NCI-H1694 treated with DMSO at 0.1 percent for 48 hours (cell line): ENCODE results near the gene TPM2.
"Not testable (repeated sequence)": the region's sequence is repeated elsewhere in the genome, so short reads cannot be mapped to it uniquely, and the experiment has no call there.

Experiments
- DNase-seq: peaks from one replicate; lab custom pipeline; 2025; lab: John Stamatoyannopoulos, UW

TPM2 gene

GRCh38 chr9:35656348-35656747, 33.4 kb downstream of the TPM2 start:
- DNase-seq = no peak

GRCh38 chr9:35653611-35654010, 36.1 kb downstream of the TPM2 start:
- no peak for DNase-seq

- DNase-seq = no peak
These were observed 36.9 kb downstream of the TPM2 start for GRCh38 chr9:35652829-35653209.

DNA sequence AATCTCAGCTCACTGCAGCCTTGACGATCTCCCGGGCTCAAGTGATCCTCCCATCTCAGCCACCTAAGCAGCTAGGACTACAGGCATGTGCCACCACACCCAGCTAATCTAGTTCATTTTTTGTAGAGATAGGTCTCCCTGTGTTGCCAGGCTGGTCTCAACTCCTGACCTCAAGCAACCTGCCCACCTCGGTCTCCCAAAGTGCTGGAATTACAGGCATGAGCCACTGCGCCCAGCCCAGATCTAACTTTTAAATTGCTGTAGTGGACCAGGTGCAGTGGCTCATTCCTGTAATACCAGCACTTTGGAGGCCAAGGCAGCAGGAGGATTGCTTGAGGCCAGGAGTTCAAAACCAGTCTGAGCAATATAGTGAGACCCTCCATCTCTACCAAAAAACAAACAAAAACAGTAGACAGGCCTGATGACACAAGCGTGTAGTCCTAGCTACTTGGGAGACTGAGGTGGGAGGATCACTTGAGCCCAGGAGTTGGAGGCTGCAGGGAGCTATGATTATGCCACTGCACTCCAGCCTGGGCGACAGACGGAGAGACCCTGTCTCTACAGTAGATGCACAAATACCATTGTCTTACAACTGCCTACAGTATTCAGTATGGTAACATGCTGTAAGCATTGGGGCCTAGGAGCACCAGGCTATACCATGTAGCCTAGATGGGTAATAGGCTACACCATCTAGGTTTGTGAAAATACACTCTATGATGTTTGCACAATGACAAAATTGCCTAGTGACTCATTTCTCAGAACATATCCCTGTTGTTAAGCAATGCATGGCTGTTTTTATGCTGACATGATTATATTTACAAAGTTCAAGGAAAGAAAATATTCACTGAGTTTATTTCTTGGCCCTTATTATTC, 37.5 kb downstream of the TPM2 start:
- no peak for DNase-seq

GRCh38 chr9:35650341-35651158, 39.2 kb downstream of the TPM2 start, which contains the start of gene SIT1:
SIT1 (minus strand) TSS chr9:35650931; CDS start chr9:35650853, 78 bp downstream.
- DNase-seq = no peak

GRCh38 chr9:35649431-35650340, 40.0 kb downstream of the TPM2 start:
- no peak for DNase-seq

DNA sequence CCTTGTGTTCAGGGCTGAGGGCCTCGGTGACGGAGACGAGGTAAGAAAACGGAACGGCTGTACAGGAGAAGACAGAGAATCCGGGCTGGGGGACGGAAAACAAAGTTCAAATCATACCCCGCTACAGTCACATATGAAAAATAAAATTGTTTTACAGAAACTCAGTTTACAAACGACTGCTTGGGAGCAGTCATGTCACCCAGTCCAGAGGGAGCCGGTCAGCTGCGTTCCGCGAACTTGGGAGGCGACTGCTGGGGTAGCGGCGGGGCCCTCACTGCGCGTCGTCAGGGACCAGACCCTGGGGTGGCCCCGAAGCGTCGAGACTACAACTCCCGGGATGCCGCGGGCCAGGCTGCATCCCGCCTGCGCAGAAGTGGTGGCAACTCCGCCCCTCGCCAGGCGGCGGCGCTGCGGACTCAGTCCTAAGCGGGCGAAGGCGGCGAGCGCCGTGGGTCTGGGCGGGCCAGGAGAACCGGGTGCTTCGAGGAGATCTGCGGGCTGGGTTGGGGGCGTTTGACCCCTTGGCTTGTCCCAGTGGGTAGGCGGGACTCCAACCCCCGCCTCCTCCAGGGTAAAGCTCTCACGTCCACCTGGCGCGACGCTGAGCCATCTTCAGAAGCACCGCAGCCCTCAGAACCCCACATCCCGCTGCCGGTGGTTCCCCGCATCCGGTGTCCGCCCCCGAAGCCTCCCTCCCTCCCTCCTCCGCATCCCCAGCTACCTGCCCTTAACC, 43.0 kb downstream of the TPM2 start:
- peak; percentile 88 for DNase-seq

DNA sequence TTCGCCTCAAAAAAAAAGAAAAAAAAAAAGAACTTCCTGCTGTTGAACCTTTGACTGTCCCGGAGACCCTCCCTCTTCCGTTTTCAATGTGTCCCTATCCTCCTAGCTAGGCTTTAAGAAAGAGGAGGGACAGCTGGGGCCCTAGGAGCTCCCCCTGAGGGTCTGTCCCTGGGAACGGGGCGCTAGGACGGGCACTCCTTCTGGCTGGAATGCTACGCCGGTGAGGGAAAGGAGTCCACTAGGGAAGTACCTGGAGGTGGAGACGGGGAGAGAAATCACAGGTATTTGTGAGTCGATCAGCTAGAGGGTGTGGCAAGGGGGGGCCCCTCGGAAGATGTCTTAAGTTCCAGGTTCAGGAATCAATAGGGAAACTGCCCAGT, 43.6 kb downstream of the TPM2 start:
- peak; percentile 45 for DNase-seq

DNA sequence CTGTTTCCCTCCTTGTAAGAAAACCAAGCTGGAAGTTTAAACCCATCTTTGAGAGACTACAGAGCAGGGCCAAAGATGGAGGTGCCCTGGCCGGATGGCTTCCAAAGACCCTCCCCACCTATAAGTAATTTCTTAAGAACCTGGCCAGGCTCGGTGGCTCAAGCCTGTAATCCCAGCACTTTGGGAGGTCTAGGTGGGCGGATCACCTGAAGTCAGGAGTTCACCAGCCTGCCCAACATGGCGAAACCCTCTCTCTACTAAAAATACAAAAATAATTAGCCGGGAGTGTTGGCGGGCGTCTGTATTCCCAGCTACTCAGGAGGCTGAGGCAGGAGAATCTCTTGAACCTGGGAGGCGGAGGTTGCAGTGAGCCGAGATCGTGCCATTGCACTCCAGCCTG, 44.0 kb downstream of the TPM2 start:
- not testable (repeated sequence) for DNase-seq

- no peak for DNase-seq
These were observed 46.7 kb downstream of the TPM2 start for GRCh38 chr9:35643046-35643445.

DNA sequence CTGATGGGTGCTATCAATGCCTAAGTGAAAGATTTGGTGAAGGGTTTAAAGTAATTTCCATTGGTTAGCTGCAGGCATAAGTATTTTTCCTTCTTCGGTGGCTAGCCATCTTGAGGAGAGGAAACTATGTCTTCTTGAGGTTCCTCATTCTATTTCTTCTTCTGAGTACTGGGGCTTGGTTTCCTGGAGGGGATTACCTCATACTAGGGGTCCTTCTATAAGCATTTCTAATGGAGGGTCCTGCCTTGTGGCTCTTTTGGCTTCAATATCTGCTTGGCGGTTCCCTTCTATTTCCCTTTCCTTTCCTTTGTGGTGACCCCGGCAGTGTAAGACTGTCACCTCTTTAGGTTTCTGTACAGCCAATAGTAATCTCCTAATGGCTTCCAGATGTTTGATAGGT, 48.2 kb downstream of the TPM2 start:
- not testable (repeated sequence) for DNase-seq

DNA sequence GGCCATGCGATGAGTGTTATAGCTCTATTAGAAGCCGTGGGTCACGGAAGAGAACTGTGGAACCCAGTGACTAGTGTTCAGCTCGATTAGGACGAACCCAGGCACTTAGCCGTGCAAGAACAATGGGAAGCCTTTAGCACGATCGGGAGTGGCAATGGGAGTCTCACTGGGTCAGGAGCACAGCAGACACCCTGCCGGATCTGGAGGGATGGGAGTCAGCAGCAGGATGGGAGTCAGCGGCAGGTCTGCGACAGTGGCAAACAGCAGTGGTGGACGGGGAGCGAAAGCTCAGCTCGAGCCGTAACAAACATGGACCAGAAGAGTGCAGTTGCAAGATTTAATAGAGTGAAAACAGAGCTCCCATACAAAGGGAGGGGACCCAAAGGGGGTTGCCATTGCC, 49.3 kb downstream of the TPM2 start:
- not testable (repeated sequence) for DNase-seq

DNA sequence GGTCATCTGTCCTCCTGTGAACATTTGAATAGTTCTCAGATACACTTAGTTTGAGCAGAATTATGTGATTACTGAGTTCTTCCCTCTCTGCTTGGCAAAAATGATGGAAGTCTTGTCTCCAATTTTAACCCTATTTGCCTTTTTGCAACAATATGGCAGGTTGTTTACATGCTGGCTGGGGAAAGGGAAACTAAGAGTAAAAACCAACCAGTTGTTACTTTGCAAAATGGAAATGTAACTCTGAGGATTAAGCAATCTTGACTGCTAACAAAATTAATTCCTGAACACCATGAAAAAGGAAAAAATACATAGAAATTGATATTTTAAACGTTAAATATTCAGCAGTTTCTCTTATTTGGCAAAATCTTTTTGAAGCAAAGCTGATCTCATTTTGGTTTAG, 50.1 kb downstream of the TPM2 start:
- no peak for DNase-seq

- DNase-seq = not testable (repeated sequence)
These were observed 50.5 kb downstream of the TPM2 start for GRCh38 chr9:35639225-35639624.

DNA sequence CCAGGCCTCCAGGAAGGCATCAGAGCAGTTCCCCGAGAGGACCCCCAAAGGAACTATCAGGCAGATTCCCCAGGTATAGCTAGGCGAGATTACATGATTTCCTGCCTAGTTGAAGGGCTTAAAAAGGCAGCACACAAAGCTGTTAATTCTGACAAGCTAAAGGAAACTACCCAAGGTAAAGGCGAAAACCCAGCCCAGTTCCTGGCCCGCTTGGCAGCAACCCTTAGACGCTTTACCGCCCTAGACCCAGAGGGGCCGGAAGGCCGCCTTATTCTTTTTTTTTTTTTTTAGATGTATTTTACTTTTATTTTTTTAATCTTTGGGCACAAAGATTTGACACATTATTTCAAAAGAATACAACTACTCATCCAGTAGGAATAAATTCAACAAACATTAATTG, 51.0 kb downstream of the TPM2 start:
- DNase-seq = not testable (repeated sequence)

GRCh38 chr9:35637427-35637955, 52.2 kb downstream of the TPM2 start:
- DNase-seq = not testable (repeated sequence)

DNA sequence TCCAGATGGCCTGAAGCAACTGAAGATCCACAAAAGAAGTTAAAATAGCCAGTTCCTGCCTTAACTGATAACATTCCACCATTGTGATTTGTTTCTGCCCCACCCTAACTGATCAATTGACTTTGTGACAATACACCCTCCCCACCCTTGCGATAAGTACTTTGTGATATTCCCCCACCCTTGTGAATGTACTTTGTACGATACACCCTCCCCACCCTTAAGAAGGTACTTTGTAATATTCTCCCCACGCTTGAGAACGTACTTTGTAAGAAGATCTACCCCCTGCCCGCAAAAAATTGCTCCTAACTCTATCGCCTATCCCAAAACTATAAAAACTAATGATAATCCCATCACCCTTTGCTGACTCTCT, 52.9 kb downstream of the TPM2 start:
- not testable (repeated sequence) for DNase-seq

DNA sequence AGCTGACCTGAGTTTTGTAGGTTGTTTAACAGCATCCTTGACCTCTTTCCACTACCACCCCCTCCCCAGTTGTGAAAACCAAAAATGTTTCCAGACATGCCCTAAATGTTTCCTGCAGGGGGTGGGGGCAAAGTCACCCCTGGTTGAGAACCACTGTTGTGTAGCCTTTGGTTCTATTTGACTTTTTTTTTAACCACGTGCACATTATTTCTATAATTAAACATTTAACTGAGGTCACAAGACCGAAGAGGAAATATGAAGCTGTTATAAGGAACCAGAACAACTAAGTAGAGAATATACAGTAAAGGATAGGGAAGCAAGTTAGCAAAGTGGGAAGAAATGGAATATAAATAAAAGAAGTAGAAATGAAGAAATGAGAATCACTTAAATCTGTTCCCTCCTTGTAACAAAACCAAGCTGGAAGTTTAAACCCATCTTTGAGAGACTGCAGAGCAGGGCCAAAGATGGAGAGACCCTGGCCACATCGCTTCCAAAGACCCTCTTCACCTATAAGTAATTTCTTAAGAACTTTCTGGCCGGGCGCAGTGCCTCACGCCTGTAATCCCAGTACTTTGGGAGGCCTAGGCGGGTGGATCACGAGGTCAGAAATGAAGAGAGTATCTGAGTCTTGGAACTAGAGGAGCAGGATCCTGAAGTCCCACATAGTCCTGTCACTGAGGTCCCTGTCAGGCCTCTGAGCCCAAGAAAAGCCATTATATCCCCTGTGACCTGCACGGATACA, 53.4 kb downstream of the TPM2 start:
- DNase-seq = no peak

GRCh38 chr9:35635730-35636129, 54.0 kb downstream of the TPM2 start:
- no peak for DNase-seq
